HG03342 (cell line): ENCODE measurements around the gene PCED1B.

ENCODE experiments used
- ATAC-seq: cut with Tn5 transposase; IDR thresholded peaks from one replicate; pipeline ENCODE4 v1.9.1; 2021; ENCODE audit warnings: mild to moderate bottlenecking, moderate library complexity; ENCODE audit not compliant: unreplicated experiment

The PCED1B gene

DNA sequence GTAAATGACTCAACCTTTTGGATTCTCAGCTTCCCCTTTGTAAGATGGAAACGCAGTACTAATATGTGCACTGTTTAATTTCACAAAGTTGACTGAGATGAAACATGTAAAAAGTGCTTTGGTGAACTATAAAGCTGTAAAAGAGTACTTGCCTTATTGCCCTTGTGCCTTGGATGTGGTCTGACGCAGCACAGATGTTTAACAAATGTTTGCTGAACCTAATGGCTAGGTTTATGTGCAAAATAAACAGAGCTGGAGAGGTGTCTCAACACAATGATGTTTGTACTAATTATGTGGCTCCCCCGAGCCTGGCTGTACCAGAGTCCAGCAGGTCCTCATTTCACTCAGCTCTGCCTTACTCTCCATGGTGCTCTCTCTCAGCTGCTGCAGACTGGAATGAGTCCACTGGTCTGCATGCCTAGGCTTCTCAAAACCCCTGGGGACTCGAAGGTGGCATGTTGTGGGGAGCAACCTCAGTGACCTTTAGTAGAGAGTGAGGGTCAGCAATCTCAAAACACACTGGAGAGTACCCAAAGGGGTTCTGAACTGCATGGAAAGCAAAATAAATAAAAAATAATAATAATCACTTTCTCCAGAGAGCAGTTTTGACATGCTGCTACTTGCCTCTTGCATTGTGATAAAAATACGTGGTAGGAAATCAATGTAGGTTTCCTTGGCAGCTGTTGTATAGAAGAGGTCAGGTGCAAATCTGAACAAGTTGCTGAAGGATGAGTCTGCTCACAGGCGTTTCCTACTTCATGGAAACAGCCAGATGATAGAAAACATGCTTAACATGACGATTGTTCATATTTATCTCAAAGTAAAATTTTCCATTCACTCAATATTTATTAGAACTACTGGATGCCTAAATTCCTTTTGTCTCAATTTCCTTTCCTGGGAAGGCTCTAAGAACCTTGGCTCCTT lies 8.9 kb downstream of the PCED1B start:
- no peak for ATAC-seq

DNA sequence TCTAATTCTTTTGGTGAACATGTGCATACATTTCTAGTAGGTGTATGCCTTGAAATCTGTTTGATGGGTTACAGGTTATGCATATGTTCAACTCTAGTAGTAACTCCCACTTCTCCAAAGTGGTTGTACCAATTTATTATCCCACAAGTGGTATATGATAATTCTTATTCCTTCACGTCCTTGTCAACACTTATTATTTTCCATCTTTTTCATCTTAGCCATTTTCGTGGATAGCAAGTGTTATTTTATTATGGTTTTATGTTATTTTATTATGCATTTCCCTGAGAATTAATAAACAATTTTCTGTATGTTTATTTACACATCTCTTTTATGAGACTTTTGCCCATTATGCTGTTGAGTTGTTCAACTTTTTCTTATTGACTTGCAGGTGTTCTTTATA lies 11.6 kb downstream of the PCED1B start:
- ATAC-seq: no peak

DNA sequence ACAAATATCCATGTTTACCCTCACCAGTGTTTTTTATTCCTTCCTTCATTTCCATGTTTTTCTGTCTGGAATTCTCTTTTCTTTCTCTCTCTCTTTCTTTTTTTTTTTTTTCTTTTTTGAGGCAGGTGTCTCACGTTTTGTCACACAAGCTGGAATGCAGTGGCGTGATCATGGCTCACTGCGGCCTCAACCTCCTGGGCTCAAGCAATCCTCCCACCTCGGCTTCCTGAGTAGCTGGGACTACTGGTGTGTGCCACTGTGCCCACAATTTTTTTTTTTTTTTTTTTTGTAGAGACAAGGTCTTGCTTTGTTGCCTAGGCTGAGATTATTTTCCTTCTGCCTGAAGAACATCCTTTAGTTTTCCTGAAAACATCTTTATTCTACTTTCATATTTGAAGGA lies 15.4 kb downstream of the PCED1B start:
- no peak for ATAC-seq

DNA sequence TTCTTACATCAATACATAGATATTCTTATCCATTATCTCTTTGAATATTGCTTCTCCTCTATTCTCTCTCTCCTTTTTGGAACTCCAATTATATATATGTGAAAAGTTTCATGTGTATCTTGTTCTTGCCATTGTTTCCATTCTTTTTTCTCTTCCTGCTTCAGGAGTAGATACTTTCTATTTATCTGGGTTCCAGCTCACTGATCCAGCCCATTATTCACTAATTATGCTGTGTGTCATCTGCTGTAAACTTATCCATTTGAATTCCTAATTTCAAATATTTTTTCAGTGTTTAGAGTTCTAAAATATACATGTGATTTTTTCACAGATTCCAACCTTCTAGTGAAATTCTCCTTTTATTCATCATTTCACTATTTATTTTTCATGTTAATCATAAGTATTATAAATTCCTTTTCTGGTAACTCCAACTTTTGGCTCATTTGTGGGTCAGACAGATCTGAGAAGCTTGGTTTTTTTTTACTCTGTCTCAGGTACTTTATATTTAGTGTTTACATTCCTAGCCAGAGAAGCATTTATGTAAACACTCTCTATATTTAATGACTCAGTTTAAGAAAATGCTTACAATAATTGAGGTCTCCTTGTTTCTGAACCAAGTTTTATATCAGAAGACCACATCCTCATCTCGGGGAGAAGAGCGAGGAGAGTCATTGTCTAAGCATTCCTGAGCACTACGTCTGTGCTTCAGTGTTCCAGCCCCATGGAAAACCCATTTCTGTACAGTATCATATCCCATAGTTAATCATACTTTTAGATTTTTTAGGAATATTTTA lies 16.2 kb downstream of the PCED1B start:
- no peak for ATAC-seq

DNA sequence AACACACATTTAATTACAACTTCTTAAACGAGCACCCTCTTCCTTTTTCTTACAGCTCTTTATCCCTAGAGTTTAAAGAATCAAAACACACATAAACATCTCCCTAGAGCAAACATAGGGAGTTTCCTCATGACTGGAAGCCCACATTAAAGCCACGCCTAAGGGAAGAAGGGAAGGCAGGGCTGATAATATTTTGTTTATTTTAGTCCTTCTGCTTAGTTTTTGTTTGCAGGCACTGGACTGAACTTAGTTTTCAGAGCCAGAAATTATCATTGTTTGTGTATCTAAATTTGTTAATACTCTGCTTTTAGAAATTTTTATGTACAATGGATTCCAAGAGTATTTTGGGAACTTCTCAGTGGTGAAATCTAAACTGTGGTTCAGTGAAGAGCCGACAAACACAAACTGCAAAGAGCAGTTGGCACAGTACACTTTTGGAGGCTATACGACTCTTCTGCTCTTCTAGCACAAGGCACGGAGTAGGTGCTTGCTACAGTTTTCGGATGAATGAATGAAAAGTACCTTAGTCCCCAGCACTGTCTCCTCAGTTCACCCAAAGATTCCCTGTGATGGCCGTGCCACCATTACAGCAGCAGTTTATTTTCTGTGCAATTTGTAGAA lies 18.0 kb downstream of the PCED1B start:
- no peak for ATAC-seq

DNA sequence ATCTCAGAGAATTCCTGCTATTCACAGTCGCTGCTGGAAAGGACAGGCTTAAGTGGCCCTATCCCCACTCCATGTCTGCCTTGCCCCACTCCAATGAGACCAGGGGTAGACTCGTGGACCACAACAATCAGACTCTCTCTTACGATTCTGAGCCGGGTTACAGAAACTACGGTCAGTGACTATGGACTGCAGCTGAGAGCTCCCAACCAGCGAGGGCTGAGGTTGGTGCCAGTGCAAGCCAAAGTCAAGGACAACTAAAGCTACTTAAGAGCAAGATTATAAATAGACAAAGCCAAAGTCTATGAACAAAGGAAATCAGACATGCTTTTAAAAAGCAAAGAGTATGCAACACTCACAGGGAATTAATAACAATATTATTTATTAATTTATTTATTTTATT lies 18.7 kb downstream of the PCED1B start:
- ATAC-seq: no peak

DNA sequence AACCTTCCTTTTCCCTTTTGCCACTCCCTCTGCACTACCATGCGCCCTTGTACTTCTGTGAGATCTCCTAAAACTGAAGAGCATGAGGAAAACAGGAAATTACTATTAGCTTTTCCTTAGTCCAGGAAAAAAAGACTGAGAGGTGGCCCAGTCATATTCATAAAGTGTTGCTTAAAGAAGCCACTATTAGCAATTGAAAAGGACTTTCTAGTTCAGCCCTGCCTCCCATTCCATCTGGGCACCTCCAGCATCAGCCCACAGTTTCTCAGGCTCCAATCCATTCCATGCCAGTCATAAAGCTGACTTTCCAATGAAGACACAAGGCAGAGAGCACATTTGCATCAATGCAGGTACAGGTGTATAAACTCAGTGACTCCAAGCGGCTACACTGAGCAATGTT lies 20.2 kb downstream of the PCED1B start:
- ATAC-seq: no peak

DNA sequence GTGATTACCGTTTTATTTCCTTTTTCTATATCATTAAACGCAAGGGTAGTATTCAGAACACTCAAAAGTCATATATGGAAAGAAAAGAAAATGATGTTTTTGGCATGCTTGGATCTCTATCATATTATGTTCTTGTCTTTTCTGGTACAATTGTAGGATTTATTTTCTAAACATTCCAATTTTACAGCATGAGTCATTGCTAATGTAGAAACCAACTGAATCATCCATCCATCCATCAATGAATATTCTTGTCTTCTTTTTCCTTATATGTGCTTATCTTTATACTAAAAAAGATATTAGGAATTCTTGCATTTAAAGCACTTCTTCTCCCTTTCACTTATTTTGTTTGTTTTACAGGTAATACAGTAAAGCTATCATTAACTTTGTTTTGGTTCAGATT lies 20.7 kb downstream of the PCED1B start:
- no peak for ATAC-seq

DNA sequence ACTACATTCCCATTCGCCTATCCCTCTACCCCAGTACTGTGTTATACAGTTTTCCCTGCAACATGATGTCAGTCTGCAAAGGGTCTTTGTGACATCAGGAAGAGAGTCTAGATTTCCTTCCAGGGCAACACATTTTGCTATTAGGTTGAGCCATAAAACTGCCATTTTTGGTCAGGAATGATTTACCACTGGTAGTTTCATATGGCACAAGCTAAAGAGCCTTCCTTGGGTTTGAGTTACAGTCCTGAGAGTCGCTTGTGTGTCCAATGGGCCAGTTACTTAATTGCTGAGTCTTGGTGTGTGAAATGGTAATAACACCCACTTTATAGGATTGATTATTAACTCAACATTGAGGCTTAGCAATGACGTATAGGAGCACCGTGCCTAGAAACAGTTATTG lies 23.0 kb downstream of the PCED1B start:
- no peak for ATAC-seq

DNA sequence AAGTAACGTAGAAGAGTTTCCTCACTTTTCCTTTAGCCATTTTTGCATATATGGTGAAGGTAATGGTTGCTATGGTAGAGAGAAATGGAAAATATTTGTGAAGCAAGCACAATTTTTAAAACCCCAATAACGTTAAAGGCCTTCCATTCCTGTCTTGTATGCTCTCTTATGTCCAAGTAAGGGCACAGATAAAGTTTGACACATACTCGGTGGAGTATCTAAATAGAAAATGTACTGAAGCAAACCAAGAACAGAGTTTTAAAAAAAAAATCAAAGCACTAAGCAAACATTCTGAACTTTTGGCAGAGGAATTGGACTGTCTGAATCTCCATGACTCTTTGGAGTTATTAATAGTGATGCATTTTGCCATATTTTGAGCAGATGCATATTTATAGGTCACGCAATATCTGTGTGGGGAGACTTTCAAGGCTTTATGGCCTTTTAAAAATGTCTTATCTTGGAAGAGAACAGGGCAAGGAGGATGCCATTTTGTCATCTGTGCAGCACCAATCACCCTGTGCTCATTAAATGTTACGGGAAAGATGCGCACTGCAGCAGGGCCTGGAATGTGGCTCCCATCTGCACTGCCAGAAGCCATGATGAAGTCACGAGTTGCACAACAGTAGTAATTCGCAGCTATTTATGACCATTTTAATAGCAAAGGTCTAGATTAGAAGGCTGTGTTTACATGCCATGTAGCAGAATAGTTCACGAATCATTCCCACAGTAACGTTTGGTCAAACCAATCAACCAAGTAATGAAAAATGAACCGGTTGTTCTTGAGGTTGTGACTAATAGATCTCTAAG lies 23.6 kb downstream of the PCED1B start:
- ATAC-seq: no peak

DNA sequence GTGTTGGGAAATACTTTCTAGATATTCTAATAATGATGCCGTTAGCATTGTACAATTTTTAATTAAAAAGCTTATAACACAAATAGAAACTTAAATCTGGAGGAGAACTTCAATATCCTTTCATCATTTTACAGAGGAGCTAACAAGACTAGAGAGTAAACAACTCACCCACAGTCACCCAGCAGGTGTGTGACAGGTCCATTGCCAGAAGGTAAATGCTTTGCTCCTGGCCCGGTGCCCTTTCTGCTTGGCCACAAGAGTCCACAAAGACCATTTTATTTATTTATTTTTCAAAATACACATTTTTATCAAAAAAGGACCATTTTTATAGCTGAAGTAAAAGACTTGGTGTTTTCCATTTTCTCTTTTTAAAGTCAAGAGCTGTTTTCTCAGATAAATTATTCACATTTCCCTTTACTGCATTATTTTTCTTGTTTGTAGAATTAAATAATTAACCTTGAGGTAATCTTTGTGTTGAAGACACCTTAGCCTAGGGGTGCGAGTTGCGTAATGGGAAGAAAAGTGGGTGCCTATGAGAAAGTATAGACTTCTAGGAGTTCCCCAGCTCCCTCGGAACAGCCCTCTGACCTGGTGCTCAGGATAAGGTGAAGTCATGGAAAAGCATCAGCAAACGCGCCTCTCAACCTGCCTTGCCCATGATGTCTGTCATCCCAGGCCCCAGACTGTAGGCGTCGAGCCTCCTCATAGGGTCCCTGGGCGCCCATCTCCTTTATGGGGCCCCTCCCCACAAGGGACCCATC lies 26.7 kb downstream of the PCED1B start:
- no peak for ATAC-seq

DNA sequence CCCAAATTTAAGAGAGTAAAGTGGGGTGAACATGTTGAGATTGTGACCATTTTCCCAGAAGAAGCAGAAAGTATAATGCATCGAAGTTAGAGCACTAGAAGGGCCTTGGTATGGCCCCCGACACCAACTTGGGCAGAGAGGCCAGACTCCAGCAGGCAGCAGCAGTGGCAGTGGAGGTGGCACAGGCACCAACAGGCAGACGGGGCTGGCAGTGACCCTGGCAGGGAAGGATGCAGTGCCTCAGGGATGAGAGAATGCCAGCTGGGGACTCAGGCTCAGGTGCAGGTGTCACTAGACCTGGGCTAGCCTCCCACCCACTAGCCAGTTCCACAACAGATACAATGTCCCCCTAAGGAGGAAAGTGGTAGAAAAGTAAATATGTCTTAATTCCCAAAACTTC lies 28.0 kb downstream of the PCED1B start:
- no peak for ATAC-seq

DNA sequence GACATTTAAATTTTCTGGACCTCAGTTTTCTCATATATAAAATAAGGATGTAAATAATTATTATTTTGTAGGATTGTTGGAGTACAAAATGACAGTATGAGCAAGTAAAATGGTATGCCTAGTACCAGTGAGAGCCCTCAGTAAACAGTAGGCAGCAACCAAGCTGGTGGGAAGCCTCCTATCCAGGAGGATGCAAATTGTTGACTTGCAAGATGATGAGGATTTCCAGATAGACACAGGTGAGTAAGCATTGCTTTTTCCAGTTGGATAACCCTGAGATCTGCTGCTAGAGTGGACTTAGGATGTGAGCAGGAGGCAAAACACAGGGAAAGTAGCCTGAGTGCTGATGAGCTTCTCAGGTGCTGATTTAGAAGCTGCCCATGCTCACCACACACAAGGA lies 28.5 kb downstream of the PCED1B start:
- ATAC-seq: no peak

DNA sequence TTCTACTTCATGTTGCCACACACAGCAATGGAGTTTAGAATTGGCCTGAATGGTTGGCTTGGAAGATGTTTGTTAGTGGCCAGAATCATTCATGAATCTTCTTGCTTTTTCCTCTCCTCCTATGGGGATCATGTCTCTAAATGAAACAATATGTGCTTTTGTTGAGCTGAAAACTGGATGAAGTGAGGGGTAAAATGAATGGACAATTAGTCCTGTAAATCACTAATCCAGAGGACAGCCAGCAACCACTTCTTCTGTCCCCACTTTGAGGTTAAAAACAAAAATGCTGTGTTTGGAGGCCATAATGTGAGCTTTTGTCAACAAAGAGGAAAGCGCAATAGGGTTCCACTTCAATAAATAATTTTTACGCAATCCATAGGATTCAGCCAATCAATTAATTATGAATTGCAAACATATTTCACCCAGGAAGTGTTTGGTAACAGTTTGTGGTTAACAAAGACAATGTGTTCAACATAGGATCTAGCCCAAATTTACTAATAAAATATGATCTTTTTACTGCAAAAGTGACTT lies 30.7 kb downstream of the PCED1B start:
- no peak for ATAC-seq

DNA sequence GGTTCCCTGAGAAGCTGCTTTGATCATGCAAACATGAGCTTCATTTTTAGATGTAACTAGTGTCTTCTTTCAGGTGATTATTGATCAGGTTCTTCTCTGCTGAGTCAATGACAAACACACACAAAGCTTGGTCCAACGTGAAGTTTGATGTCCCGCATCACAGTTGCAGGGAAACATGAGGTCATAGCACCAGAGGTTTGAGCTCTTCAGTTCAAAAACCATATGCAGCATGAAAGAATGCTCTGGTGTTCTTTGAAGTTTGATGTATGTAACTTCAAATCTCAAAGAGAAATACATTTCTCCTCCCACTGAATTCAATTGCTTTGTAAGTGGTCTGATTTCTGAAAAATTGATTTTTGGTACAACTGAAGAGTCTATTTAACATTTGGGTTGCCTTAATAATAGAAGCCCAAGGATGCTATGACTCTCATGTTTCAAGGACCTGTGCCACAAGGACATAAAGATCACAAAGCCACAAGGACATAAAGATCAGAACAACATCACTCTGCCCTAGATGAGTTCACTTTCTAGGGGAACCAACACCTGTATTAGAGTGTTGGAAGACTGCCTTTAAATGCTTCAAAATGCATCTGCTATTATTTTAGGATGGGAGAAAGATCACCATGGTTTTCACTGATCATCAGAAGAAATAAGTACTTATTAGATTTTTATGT lies 31.4 kb downstream of the PCED1B start:
- no peak for ATAC-seq

DNA sequence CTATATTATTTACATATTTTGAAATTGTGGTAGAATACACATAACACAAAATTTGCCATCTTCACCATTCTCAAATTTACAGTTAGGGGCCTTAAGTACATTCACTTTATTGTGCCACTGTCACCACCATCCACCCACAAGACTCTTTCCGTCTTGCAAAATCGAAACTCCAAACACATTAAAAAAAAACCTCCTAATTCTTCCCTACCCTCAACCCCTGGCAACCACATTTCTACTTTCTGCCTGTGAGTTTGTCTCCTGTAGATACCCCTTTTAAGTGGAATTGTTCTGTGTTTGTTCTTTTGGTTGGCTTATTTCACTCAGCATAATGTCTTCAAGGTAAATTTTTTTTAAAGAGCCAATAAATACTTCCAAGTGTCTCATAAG lies 32.0 kb downstream of the PCED1B start:
- ATAC-seq: no peak

DNA sequence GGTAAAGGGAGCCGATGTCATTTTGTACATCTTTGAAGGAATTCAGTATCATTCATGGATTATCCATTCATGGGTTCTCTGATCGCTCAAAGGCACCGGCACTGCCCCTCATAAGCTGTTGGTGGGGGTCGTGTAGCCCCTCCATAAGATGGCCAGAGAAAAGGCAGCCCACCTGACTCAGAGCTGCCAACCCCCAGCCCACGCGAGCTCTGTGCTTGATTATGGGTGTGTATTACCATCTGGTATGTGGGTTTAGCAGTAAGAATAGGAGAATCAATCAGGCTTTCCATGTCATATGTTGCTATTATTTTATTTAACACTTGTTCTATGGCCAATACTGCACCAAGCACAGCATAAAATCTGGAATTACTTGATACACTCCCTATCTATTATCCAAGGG lies 32.4 kb downstream of the PCED1B start:
- no peak for ATAC-seq

DNA sequence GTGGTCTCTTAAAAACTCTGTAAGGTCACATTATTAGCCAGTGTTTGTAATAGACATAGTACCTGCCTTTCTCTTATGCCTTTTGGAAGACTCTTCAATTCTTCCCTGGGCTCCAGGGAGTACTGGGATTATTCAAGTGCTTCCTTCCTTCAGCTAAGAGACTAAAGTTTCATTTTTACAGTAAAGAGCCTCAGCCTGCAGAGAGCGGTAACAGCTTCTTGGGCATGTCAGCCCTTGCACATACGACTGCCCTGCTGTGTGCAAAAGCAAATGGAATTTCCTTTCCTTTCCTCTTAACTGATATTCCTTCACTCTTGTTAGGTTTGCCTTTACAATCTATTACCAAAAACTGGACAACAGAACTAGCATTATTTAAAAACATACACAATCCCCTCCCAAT lies 33.3 kb downstream of the PCED1B start:
- no peak for ATAC-seq

DNA sequence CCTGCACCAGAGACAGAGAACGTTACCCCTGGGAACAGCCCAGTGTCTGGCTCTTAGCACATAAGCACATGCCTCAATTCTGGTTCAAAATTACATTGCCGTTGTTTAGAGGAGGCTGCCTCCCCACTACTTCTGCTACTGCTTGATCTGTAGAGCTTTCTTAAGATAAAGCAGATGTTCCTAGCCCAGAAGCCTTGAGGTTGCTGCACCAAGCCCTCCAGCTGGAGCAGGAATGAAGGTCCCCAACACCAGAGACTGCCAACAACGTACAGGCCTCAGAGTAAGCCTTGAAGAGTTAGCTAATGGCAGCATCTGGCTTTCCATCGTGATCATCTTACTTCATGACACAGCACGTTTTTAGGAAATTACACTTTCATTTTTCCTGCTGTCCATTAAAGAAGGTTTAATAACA lies 35.1 kb downstream of the PCED1B start:
- ATAC-seq: no peak
